HG03280 (cell line): Measurements from ENCODE around the gene CROCC2.
A peak's percentile ranks its signal among the peaks of the same experiment; 100 is the strongest.

Experiments used
- ATAC-seq: cut with Tn5 transposase; IDR thresholded peaks from one replicate; pipeline ENCODE4 v1.9.1; 2021; ENCODE audit warnings: mild to moderate bottlenecking, moderate library complexity; ENCODE audit not compliant: unreplicated experiment

Gene CROCC2

DNA sequence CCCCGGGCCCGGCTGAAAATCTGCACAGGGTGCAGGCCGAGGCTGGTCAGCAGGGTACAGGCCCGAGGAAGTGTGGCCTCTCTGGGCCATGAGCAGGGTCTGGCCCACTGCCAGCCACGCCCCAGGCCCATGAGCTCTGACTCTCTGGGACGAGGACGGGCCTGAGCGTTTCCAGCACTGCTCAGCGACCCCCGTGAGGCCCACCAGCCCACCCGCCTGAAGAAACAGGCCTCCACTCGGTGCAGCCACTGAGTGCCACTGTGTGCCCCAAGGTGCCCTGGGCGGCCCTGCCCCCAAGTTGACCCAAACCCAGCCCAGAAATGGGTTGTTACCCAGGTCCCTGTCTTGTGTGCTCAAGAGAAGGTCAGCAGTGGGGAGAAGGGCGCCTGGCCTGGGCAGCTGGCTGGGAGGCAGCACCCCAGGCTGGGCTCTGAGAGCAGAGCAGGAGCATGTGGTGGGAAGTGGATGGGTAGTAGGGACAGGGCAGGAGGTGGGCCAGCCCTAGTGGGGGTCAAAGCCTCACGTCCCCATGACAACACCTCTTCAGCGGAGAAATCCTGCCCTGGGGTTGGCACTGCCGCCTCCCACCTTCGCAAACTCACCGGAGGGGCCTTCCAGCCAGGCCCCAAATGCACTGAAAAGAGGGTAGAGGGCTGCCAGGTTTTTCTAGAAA, 90.2 kb downstream of the CROCC2 start:
- no peak for ATAC-seq

DNA sequence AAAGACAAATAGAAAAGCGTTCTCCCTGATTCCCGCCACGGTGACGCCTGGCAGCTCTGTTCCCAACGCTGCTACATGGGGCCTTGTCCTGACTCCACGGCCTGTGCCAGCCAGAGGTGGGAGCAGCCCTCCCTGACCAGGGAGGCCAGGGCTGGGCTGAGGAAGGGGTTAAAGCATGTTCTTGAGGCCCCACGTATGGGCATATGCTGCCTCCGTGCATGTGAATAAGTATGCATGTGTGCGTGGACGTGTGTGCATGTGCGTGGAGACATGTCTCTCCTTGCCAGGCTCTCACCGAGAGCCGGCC, 90.7 kb downstream of the CROCC2 start:
- no peak for ATAC-seq

DNA sequence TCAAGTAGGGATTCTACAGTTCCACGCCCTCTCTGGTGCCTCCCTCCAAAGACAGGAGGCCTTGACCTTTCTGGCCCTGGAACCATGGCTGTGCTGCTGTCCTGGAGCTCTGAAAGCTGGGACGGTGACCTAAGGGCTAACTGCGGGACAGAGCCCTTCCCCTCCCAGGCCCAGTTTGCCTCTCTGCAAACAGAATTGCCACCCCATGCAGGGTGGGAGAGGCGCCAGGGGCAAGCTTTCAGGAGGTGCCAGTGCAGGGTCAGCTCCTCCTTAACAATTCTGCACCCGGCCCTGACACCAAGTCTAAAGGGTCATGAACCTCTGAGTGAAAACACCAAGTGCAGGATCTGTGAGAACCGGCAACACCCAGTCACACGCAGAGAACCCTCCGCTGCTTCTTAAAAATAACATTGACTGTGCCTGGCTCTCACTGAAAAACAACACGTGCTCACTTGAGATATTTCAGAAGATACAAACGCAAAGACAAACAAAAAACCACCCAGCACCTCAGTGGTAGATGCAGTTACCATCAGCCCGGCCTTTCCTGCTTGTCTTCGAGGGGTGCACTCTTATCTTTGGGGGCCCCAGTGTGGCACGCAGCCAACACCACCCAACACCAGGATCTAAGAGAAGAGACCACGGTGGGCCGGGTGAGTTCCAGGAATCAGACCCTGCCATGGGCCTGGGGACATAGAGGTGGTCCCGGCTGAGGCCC, 91.2 kb downstream of the CROCC2 start:
- ATAC-seq: no peak

DNA sequence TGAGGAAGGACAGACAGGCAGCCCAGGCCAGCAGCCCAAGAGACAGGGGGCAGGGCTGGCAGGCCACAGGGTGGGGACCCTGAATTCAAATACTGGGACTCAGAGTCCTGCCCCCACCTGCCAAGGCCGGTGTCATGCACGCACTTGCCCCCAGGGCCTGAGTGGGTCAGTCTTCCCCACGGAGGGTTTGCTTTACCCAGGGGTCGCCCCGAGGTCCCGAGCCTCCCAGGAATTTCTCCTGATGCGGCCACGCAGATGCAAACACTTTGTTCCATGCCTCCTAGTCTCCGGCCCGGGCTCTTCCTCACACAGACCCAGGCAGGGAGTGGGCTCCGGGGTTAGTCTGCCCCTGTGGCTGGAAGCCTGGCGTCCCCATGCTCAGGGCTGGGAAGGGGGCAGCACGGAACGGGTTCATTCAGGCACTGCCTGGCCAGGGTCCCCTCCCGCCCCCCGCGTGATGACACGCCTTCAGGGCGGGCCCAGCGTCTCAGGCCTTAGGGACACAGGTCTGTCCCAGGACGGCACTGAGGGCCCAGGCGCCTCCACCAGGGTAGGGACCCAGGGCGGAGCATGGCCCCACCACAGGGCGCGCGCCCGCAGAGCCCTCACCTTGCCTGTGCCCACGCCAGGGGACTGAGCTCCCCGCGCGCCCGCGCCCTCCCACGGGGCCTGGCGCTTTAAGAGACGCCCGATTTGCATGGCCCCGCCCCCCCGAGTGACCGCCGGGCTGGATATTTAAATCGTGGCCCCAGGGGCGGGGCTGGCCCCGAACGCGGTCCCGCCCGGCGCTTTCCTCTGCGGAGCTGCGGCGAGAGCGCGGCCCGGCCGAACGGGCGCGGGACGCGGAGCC, 91.9 kb downstream of the CROCC2 start, which contains the start of gene SNED1:
Gene SNED1, plus strand, starts transcription at position 763 of the 850 bp plus-strand sequence. CDS start 220 bp downstream, outside the sequence.
- ATAC-seq: peak; percentile 64

- no peak for ATAC-seq
These were observed 92.5 kb downstream of the CROCC2 start for GRCh38 chr2:240998706-240998994.

- ATAC-seq: peak; percentile 11
These were observed 93.1 kb downstream of the CROCC2 start for GRCh38 chr2:240998995-240999791.

GRCh38 chr2:240999873-241000541, 93.9 kb downstream of the CROCC2 start:
- no peak for ATAC-seq

DNA sequence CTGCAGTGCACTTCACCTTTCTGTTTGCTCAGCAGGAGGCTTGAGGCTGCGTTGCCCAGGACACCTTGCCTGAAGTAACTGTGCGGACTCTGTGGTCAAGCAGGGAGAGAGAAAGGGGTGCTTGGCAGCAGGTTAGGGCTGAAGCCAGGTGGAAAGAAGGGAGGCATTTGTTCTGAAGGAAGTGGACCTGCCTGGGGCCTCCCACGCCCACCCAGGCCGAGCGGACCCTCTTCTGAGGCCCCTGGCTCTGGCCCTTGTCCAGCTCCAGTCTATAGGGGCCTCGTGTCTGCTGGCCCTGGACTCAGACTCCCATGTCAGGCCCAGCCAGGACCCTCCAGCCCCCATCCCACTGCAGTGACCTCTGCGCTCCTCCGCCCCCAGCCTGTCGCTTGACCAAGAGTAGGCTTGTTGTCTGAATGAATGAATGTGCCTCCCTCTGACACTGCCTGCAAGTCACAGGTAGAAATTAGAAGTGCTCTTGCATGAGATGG, 94.7 kb downstream of the CROCC2 start:
- ATAC-seq: no peak

DNA sequence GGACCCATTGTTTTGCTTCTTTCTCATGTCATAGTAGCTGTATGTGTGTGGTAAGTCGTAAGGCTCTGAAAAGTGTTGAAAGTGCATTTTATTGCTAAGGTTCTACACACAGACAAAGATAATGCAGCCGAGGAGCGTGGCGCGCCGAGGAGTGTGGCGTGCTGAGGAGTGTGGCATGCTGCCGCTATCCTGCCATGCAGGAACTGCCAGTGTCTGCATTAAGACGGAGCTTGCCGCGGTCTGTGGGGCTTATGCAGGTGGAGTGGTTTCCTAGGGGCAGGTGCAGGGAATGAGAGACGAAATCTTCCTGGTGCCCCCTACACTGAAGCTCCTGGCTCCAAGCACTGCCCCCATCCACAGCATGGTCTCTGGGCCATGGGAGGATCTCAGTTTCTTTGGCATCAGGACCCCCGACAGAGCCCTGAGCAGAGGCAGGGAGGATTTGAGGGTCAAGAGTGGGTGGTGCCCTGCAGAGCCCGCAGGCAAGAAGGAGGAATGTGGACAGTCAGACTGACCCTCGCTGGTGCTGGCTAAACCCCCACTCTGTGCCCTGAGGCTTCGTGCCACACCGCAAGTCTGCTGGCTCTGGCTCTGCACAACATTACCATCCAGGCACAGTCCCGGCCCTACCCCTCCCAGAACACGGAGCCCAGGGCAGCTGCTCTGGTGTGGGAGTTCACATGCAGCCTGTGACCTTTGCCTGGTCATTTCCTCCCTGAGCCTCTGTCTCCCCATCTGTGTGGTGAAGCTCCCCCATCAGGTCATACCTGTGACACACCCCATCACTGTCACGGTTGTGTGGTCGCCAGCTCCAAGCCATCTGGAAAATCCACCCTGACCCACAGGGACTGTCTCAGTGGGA, 95.5 kb downstream of the CROCC2 start:
- no peak for ATAC-seq

DNA sequence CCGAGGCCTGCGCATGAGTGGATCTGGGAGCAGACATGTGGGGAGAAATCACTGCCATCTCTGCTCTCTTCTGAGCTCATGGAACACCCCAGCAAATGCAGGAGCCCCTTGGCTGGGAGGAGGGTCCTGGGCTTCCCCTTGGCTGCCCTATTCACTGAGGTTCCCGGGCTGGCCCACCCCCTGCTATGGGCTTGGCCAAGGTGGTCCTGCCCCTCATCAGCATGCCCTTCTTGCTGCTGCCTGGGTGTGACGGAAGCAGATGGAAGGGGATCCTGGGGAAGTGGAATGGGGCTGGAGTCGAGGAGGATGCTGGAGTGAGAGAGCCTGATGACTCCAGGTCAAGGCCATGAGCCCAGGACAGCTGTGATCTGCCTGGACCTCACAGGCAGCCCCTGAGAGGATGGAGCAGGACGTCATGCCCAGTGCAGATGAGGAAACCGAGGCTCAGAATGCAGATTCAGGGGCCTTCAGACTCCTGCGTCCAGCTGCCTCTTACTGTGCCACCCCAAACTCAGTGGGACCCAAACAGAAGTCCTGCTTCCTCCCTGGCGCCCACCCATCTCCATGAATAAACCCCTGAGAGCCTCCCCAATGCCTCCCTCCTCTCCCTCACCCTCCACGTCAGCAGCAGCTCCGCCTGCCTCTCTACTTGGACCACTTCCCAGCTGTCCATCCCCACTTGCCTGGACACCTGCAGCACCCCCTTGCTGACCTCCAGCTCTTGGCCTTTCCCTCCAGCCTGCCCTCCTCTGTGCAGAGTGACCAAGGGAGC, 96.3 kb downstream of the CROCC2 start:
- ATAC-seq: no peak

- ATAC-seq: no peak
These were observed 96.9 kb downstream of the CROCC2 start for GRCh38 chr2:241003047-241003360.

GRCh38 chr2:241003369-241003768, 97.2 kb downstream of the CROCC2 start:
- ATAC-seq: no peak

DNA sequence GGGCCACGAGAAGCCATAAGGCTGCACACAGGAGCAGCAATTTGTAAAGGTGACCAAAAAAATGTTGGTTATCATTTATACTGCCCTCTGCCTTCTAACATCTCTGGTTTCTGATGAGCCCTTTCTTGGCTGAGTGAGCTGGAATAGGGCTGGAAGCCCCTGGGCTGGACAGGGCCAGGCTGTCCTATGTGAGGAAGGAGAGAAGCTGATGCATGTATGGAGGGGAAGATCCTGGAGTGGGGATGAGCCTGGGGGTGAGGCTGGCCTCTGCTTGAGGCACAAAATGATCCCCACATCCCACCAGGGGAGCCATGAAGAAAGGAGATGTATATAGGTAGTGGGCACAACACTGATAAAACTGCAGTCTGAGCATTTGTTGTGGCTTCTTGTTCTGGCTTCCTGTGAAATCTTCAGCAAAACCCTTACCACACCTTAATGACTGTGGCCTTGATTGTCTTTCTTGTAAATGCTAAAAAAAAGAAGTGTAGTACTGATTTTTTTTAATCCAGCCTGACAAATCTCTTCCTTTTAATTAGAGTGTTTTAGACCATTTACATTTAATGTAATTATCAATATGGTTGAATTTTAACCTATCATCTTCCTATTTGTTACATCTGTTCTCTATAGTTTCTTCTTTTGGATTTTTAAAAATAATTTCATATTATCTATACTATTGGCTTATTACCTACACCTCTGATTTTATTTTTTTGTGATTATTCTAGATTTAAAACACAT, 97.9 kb downstream of the CROCC2 start:
- no peak for ATAC-seq

DNA sequence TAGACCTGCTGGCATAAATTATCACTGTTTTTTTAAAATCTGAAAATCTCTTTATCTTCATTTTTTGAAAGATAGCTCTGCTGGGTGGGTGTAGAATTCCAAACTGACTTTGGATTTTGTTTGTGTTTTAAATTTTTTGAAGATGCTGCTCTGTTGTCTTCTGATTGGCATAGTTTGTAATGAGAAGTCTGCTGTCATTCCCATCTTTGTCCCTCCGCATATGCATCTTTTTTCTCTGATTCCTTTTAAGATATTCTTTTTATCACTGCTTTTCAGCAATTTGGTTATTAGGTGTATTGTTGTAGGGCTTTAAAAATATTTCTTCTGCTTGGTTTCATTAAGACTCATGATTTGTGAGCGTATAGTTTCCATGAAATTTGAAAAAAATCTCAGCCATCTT, 99.4 kb downstream of the CROCC2 start:
- no peak for ATAC-seq

DNA sequence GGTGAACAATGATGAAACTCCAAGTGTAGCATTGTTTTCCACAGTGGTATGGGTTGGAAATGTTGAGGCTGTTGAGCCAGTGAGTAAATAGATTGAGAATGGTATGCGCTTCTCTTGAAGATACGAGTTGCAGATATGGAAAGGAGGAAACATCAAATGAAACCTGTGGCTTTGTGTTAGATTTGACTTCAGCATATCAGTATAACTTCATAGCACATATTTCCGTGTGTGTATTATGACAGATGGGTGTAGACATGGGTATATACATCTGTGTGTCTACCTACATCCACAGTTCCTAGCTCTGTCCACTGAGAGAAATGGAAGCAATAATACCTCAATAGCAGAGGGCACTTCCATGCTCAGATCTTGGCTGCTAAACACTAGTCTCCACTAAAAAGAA, 100.3 kb downstream of the CROCC2 start:
- no peak for ATAC-seq

- no peak for ATAC-seq
These were observed 101.0 kb downstream of the CROCC2 start for GRCh38 chr2:241007111-241007510.

- ATAC-seq: no peak
These were observed 102.0 kb downstream of the CROCC2 start for GRCh38 chr2:241007880-241008710.
